Measurements from ENCODE around the gene PLA2G4A. TPM values are rescaled to one million over a fixed set of nuclear protein-coding genes. Genes with fewer than 3 reads are reported as not detected.

Gene PLA2G4A
- total RNA-seq, 2 experiments from 2014 or later, result not detected

GRCh38 chr1:186930238-186930637 is 101.5 kb downstream of the PLA2G4A start:
- intact Hi-C loops (cut with DNase I, micrococcal nuclease), result no loop called here
- Histone ChIP-seq H3K36me3 (ENCODE audit: insufficient read depth, low read length) (no peaks in the 10 kb centered on the region), H3K27ac (ENCODE audit: low read depth in 1 of 2, low read length in 2 of 2) (no peak overlapping the region), H3K4me3 (ENCODE audit: low read length) (no peak overlapping the region), H3K9me3 (ENCODE audit: control insufficient read depth in 1 of 2, insufficient read depth in 1 of 2, low read length in 2 of 2) (no peaks in the 10 kb centered on the region), H3K4me1 (ENCODE audit: insufficient read depth, low read length) (no peaks in the 10 kb centered on the region), H3K27me3 (ENCODE audit: control insufficient read depth in 1 of 2, insufficient read depth in 2 of 2, low read length in 2 of 2) (no peaks in the 10 kb centered on the region)
- no peak overlapping the region for H3K27ac Mint-ChIP-seq
- ATAC-seq (ENCODE audit: poor library complexity) (no peak), DNase-seq (no peak)
- ChIA-PET POLR2A (no interaction called here), CTCF (no interaction called here)
- no peaks in the 10 kb centered on the region for H3K27me3 Mint-ChIP-seq
- no peaks in the 10 kb centered on the region for H3K4me1 Mint-ChIP-seq (ENCODE audit: low read depth)
- no peak overlapping the region for H3K4me3 Mint-ChIP-seq
- H3K36me3 Mint-ChIP-seq (ENCODE audit: low read depth), result no peaks in the 10 kb centered on the region
- TF ChIP-seq CTCF (IDR thresholded peaks at IDR 0.05), result no peak
- H3K9me3 Mint-ChIP-seq, result no peaks in the 10 kb centered on the region

- no peaks in the 10 kb centered on the region for H3K36me3 Mint-ChIP-seq (ENCODE audit: low read depth)
- CTCF ChIA-PET, result no interaction called here
Measured at GRCh38 chr1:186937016-186937670, 108.4 kb downstream of the PLA2G4A start.

GRCh38 chr1:186943891-186944686 is 115.3 kb downstream of the PLA2G4A start:
- Histone ChIP-seq H3K27ac (ENCODE audit: low read depth in 1 of 2, low read length in 2 of 2) (no peak overlapping the region), H3K4me1 (ENCODE audit: insufficient read depth, low read length) (no peaks in the 10 kb centered on the region), H3K27me3 (ENCODE audit: control insufficient read depth in 1 of 2, insufficient read depth in 2 of 2, low read length in 2 of 2) (no peaks in the 10 kb centered on the region), H3K36me3 (ENCODE audit: insufficient read depth, low read length) (no peaks in the 10 kb centered on the region), H3K9me3 (ENCODE audit: control insufficient read depth in 1 of 2, insufficient read depth in 1 of 2, low read length in 2 of 2) (no peaks in the 10 kb centered on the region), H3K4me3 (ENCODE audit: low read length) (no peak overlapping the region)
- Mint-ChIP-seq H3K27ac (no peak overlapping the region), H3K4me1 (ENCODE audit: low read depth) (no peaks in the 10 kb centered on the region), H3K9me3 (no peaks in the 10 kb centered on the region), H3K27me3 (no peaks in the 10 kb centered on the region), H3K4me3 (no peak overlapping the region), H3K36me3 (ENCODE audit: low read depth) (no peaks in the 10 kb centered on the region)
- DNase-seq (no peak), ATAC-seq (ENCODE audit: poor library complexity) (no peak)
- CTCF ChIA-PET, result no interaction called here
- POLR2A ChIA-PET, result no interaction called here
- no peak for TF ChIP-seq CTCF (IDR thresholded peaks at IDR 0.05)
- intact Hi-C loops (cut with DNase I, micrococcal nuclease), result no loop called here

More at GRCh38 chr1:186937016-186937670, 108.4 kb downstream of the PLA2G4A start:
- intact Hi-C loops (cut with DNase I, micrococcal nuclease), result no loop called here
- Mint-ChIP-seq H3K27me3 (no peaks in the 10 kb centered on the region), H3K27ac (no peak overlapping the region), H3K9me3 (no peaks in the 10 kb centered on the region), H3K4me3 (no peak overlapping the region), H3K4me1 (ENCODE audit: low read depth) (no peaks in the 10 kb centered on the region)
- Histone ChIP-seq H3K36me3 (ENCODE audit: insufficient read depth, low read length) (no peaks in the 10 kb centered on the region), H3K27me3 (ENCODE audit: control insufficient read depth in 1 of 2, insufficient read depth in 2 of 2, low read length in 2 of 2) (no peaks in the 10 kb centered on the region), H3K4me1 (ENCODE audit: insufficient read depth, low read length) (no peaks in the 10 kb centered on the region), H3K9me3 (ENCODE audit: control insufficient read depth in 1 of 2, insufficient read depth in 1 of 2, low read length in 2 of 2) (no peaks in the 10 kb centered on the region), H3K4me3 (ENCODE audit: low read length) (no peak overlapping the region), H3K27ac (ENCODE audit: low read depth in 1 of 2, low read length in 2 of 2) (no peak overlapping the region)
- ATAC-seq (ENCODE audit: poor library complexity) (no peak), DNase-seq (no peak)
- POLR2A ChIA-PET, result no interaction called here
- TF ChIP-seq CTCF (IDR thresholded peaks at IDR 0.05), result no peak

Measured in CD4-positive, alpha-beta T cell (primary cell).